Skin epidermis (tissue), 12 donors: Measurements from ENCODE around the gene TESMIN.

Experiments used
- H3K27ac ChIP-seq, 21 experiments: fragments of 200-600 bp; sonication (generic) in 11 of 21; one replicate each; pipeline ENCODE4 v1.5.0; 2020; ENCODE audit warnings: mild to moderate bottlenecking in 3 of 21, inconsistent platforms in 2 of 21, moderate library complexity in 2 of 21
- H3K4me3 ChIP-seq, 7 experiments: fragments of 200-600 bp; sonication (generic) in 2 of 7; one replicate each; pipeline ENCODE4 v1.5.0; 2020; ENCODE audit warnings: inconsistent platforms in 2 of 7, mild to moderate bottlenecking in 2 of 7, moderate library complexity in 1 of 7

Gene TESMIN

DNA sequence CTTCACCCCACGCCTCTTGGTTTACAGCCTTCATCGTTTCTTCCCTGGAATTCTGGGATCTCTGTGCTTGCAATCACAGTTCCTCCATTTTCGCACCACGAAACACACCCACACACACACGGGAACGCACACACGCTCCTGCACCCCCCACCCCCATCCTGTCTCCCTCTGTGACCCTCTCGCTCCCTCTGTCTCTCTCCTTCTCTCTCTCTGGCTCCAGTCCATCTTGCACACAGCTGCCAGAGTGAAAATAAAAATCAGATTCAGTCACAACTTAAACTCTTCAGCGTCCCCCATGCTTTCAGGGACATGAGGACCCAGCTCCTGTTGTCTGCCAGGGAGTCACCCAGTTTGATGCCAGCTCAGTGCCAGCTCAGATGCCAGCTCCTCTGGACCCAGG is 64.0 kb downstream of the TESMIN start:
- Histone ChIP-seq H3K4me3 (no peak overlapping the region), H3K27ac (no peak overlapping the region)

DNA sequence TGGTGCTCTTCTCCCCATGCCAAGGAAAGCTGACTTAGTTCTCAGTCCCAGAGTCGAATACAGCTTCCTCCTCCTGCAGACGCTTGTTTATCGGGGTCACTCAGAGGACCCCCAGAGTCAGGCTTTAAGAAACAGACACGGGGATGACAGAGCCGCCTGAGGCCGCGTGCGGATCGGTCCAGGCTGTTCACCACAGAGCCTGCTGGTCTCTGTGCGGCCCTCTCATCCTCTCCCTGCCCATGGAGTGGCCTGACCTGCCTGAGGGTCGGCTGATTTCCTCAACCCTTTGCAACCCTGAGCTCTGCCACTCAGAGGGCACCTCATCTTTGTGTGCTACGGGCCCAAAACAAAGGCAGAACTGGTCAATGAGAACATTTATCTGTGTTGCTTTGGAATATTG is 64.8 kb downstream of the TESMIN start:
- no peak overlapping the region for H3K4me3 ChIP-seq
- H3K27ac ChIP-seq: no peak overlapping the region

DNA sequence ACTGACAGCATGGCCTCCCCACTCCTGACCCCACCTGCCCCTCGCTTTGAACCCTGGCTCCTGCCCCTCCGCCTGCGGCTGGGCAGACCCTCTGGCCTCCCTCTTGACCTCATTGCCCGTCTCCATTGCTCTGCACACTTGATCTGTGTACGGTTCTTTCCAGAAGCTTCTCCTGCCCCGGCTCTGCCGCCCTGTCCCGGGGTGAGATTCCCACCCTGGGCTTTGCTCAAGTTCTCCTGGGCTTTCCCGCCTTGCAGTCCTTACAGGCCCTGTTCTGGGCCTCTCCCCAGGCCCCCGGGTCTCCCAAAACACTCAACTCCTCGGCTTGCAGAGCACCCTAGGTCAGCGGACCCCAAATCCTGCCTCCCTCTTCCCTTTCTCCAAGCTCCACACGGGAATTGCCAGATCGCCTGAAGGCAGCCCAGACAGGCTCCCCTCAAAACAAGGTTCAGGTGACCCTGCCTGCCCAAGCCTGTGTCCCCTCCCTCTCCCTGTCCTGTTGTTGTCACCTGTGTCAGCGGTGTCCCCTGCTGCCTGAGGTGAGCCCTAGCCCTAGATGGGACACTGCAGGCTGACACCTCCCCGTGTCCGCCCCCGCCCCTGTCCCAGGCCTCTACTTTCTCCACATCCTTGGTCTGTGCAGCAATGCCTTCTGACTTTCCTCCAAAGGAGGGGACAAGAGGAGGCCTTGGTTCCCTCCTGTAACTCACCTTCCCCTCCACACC is 65.5 kb downstream of the TESMIN start:
- Histone ChIP-seq H3K27ac (no peak overlapping the region), H3K4me3 (no peak overlapping the region)

DNA sequence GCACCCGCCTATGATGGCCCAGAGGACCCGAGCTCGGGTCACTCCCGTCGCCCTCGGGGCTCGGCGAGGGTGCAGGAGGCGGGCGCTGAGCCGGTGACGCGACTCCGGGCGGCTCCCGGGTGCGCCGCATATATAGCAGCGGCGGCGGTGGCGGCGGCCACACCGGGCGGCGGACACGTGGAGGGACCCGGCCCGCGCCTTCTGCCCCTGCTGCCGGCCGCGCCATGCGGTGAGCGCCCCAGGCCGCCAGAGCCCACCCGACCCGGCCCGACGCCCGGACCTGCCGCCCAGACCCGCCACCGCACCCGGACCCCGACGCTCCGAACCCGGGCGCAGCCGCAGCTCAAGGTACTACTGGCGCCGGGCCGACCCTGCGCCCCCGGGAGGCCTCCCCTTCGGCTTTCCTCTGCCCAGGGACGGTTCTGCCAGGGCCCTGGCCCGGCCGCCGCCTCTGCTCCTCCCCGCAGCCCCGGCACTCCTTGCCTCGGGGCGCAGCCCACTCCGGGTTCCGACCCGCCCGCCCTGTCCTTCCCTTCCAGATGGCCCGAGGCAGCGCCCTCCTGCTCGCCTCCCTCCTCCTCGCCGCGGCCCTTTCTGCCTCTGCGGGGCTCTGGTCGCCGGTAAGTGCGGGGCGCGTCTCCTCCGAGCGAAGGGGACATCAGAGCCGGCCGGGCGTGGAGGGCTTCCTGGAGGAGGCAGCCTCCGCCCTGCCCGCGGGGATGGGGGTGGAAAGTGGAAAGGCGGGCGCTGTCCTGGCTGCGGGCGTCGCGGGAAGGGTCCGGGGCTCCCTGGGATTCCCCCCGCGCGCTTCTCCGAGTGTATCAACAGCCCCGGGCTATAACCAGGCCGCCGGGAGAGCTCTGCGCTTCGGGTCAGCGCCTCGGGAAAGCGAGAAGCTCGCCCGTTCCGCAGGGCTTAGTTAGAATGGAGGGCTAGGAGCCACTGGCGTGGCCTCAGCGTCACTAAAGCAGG is 66.6 kb downstream of the TESMIN start, which contains the start of gene GAL:
GAL (plus strand) TSS at position 160 of the 972 bp plus-strand sequence; CDS start at position 540, 380 bp downstream.
- peak within 1 kb of the TSS in 4 of 21 experiments; percentile 26 to 60 (median 38) for H3K27ac ChIP-seq
- H3K4me3 ChIP-seq: peak within 1 kb of the TSS in 6 of 7 experiments; percentile 7 to 38 (median 15)

DNA sequence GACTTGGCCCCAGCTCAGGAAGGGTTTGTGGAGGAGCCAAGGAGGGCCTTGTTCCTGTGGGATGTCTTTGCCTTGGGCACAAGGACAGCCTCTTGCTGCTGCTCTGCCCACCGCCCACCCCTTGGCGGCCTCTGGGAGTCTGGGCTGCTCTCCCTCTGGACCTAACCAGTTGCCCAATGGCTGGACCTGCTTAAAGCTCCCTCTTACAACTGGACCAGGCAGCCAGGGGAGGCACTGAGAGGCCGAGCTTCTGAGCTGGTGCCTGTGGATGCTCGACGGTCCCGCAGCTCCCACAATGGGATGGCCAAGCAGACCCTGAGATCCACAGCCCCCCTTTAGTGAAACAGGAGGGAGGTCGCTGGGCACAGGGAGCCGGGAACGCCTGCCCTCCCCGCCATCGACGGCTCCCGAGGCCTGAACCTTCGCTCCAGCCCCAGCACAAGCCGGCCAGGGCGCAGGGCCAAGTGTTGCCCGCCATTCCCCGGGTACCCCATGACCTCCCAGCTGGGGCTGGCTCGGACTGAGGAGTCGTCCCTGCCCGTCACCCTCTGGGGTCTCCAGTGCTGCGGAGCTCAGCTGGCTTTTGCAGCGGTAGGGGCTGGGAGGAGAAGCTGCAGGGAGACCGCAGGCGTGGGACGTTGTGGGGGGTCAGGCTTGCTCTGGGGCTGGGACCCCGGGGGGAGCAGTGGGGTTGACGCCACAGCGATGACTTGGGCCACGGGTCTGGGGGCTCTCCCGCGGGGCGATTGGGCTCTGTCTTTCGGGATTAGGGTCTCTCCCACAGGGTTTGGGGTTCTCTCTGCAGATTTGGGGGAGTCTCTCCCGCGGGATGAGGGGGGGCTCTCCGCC is 67.6 kb downstream of the TESMIN start:
- peak overlapping the region in 3 of 7 experiments; percentile 9 to 38 (median 13) for H3K4me3 ChIP-seq
- peak overlapping the region in 1 of 21 experiments; percentile 21 for H3K27ac ChIP-seq

DNA sequence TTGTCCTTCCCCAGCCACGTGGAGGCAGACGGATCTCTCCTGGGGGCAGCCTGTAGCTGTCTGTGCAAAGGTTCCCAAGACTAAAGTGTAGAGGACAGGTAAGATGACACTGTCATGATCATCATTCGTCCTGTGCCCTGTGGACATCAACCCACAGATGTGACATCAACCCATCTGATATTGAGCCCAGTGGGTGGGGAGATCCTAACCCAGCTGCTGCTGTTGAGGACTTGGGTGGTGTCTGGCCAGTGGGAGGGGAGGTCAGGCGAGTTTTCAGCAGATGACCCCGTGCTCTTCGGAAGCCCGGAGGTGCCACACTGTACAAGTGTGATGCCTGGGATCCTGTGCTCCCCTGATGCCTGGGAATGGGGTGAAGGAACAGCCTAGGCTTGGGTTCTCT is 68.2 kb downstream of the TESMIN start:
- Histone ChIP-seq H3K27ac (no peak overlapping the region), H3K4me3 (no peak overlapping the region)

DNA sequence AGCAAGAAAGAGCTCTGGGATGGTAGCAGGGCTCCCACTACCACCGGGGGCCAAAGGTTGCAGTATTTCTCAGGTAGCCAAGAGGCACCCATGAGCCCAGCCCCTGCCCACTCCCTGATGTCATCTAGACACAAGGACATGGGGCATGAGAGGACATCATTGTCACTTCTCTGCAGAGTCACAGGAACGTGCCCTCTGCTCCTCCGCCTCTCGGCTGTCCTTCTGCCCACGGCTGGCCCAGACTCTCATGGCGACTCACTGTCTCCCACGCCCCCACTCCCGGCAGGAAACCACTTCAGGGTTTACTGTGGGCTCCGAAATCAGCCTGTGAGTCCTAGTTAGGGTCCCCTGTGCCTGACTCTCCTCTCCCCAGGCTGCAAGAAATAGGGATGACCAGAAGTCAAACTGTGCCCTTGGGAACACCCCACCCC is 68.8 kb downstream of the TESMIN start:
- no peak overlapping the region for H3K4me3 ChIP-seq
- H3K27ac ChIP-seq: no peak overlapping the region

DNA sequence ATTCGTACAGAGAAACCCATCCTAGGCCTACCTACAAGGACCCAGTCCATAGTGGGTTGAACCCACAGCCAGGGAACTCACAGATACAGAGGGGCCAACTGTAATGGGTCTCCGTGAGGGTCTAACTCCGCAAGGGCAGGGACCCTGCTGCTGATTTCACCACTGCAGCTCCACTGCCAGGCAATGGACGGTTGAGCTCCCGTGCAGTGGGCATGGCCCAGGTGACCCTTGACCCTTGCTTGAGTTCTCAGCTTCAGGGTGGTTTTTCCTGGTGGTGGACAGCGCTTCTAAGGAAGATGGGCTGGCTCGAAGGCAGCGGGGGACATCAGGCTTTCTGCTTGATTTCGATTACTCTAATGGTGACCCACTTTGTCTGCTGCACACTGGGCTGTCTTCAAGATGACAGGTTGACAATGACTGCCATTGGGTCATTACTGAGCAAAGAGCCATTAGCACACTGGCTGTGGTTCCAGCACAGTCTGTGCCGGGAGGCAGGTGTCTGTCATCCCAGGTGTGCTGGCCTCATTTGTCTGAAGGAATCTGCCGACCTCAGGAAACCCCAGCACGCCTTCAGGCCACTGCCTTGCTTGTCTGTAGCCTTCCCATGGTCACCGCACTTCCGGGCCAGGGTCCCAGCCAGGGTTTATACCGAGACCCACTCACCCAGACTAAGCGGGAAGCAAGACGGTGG is 70.6 kb downstream of the TESMIN start:
- no peak overlapping the region for H3K4me3 ChIP-seq
- H3K27ac ChIP-seq: no peak overlapping the region

DNA sequence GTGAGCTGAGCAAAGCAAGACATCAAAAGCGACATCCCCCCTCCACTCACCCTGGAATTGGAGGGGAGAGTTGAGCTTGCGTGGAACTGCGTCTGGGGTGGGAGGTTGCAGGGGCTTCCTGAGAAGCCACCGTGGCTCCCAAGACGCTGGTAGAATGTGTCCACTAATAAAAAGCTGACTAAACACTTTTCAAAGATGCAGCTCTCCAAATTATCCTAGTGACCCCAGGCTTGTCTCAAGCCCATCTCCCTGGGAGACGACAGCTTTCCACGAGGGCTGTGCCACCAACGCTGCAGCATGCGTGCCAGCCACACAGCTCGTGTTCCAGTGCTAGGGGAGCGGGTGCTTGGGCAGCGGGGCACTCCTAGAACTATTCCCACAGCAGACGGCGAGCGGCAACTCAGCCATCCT is 73.3 kb downstream of the TESMIN start:
- no peak overlapping the region for H3K4me3 ChIP-seq
- H3K27ac ChIP-seq: no peak overlapping the region

DNA sequence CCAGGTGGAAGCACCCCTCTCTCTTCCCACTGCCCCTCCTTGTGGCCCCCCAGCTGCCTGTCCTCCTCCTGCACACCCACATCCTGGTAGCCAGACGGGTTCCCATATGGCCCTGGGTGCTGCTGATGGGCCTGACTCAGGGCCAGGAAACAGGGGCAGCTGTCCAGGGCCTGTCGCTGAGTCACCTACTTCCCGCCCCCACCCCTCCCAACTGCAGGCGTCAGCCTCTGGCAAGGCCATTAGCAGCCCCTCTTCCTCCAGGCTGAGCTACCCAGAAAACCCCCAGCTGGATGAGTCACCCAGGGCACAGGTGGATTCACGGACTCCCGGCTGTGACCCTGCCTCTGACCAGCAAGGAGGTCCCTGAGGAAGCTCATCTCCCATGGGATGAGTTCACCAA is 73.9 kb downstream of the TESMIN start:
- no peak overlapping the region for H3K4me3 ChIP-seq
- no peak overlapping the region for H3K27ac ChIP-seq

DNA sequence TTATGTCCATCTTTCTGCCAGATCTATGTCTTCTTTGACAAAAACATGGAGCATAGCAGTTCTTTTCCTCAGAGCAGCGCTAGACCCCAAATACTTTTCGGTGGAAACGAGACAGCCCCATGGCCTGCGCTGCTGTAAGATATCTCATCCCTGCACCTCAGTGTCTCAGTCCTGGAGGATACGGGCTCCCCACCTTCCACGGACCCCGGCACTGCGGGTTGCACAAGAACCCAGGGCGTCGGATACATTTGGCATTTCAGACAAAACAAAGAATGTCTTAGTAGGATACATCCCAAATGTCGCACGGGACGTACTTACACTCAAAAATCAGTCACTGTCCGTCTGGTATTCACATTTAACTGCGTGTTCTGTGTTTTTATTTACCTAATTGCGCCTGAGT is 76.9 kb downstream of the TESMIN start:
- H3K27ac ChIP-seq: no peak overlapping the region
- no peak overlapping the region for H3K4me3 ChIP-seq

DNA sequence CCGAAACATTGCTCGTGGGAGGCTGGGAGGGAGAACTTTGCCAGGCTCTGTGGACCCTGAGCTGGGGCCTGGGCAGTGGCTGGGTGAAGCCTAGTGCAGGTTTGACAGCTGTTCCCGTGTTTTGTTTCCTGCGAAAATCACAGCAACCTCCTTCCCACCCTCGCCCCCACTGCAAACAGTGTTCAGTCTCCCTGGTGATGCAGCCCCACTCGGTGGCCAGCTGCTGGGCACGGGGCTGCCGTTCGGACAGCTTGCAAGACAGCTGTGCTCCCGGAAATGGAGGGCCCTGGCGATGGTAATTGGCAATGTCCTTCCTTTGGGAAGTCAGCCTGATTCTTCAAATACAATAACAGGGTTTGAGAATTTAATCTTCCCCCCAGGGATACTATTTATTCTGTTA is 77.3 kb downstream of the TESMIN start:
- Histone ChIP-seq H3K27ac (no peak overlapping the region), H3K4me3 (no peak overlapping the region)

DNA sequence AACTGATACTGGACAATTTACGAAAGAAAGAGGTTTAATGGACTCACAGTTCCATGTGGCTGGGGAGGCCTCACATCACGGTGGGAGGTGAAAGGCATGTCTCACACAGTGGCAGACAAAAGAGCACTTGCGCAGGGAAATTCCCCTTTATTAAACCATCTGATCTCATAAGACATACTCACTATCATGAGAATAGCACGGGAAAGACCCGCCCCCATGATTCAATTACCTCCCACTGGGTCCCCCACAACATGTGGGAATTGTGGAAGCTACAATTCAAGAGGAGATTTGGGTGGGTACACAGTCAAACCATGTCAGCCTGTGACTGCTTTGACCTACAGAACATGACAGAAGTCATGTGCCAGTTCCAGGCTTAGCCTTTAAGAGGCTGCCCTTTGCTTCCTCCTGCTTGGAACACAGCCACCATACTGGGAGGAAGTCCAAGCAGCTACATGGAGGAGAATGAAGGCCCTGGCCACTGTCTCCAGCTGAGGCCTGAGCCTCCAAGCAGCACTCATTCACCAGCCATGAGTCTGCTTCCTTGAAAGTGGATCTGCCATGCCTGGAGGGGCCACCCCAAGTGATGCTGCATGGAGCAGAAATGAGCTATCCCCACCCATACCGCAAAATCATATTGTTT is 77.9 kb downstream of the TESMIN start:
- H3K27ac ChIP-seq: no peak overlapping the region
- no peak overlapping the region for H3K4me3 ChIP-seq

DNA sequence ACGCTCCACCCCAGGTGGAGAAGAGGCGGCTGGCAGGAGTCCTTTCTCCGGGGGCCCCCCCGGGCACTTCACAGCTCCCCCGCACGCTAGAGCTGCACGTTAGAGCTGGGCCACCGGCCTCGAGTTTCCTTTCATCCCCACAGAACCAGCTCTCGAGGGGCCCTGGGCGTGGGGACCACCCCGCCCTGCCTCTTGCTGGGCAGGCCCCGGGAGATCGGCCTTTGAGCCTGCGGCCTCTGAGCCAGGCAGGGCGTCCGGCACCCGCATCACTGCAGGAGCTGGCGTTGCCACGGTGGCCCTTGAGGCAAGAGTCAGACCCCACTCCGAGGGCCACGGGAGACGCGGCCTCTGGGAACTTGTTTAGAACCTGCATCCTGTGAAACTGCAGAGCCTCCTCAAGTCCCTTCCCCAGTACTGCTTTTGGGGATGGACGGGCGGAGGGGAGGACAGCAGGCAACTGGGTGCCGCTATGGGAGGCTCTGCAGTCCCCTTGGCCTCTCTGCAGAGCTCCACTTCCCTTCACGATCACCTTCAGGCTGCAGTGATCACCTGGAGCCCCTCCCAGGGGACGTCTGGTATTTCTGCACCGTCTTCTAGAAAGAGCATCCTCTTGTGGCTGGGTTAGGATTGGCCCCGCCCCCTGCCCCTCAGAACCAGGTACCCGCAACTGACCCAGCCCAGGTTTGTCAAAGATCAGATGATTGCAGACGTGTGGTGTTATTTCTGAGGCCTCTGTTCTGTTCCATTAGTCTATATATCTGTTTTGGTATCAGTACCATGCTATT is 80.9 kb downstream of the TESMIN start:
- no peak overlapping the region for H3K4me3 ChIP-seq
- no peak overlapping the region for H3K27ac ChIP-seq

DNA sequence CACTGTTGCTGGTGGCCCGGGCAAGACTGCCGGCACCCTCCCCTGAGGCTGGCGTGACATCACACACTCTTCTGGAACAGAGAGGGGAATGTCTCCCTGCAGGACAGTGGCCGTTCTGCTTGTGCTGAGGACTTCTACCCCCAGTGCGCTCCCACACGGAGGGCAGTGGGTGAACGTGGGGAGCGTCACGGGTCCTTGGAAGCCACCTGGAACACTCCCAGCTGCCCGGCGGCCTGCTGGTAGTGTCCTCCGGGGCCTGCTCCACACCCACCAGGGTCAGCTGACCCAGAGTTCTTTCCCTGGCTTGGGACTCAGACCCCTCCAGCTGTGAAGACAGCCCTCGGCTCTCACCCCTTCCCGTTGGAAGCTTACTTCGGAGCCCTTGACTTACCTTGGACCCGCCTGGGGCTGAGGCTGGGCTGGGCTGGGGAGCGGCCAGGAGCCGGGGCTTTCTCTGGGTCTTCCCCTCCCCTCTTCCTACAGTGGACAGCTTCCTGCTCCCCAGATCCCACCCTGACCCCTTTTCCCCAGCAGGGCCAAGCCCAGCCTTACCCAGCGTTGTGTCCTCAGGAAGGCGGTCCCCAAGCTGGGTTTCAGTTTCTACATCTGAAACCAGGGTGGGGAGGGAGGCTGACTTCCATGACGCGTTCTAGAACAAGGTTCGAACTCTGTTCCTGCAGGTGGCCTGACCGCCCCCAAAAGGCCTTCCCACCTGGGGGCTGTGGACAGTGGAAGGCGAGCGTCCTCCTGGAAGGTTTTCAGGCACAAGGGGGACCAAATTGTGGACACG is 81.8 kb downstream of the TESMIN start:
- Histone ChIP-seq H3K4me3 (no peak overlapping the region), H3K27ac (no peak overlapping the region)

DNA sequence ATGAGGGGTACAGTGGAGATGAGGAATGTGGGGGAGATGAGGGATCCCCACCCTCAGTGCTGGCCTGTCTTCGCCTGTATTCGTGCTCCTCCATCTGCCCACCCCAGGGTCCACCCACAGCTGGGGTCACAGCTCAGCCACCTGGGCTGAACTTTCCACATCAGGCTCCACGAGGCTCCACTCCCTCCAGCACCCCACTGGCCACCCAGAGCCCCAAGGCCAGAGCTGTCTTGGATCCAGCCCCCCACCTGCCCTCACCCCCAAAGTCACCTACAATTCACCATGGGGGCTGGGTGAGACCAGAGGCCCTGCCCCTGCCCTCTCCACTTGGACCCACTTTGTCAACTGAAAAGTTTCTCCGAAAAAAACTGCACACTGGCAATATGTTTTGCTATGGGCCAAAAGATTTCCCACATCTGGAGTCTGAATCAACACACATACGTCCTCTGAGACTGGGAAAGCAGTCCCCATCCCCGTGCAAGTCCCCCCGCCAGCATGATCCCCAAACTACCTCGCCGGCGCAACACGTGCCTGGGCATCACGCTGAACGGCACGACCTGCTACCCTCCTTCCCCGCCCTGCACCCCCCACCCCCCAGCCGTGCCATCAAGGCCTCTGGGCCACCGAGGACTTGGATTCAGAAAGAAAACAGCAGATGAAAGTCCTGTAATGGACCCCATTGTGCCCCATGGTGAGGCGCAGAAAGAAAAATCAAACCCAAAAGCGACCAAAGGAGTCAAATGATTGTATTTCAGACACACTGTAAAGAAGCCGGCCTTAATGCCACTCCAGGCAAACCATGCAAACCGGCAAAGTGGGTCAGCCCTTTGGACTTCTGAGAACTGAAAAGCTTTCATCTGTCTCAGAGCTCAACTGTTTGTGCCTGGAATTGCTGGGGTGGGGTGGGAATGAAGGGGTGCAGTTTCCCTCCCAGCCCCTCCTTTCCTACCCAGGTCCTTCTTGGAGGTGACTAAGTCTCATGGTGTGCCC is 83.5 kb downstream of the TESMIN start:
- Histone ChIP-seq H3K4me3 (no peak overlapping the region), H3K27ac (no peak overlapping the region)
